Uterus (tissue), 4 donors: Measurements from ENCODE around the gene GNA14. TPM values are rescaled to one million over a fixed set of nuclear protein-coding genes. Genes with fewer than 3 reads are reported as not detected.

Source experiments
- DNase-seq, 2 donors: peaks; one replicate each; pipeline ENCODE4 v3.0.0-alpha.2; 2019 to 2020
- H3K27ac ChIP-seq, 2 donors: fragments of 200-600 bp; sonication (generic); 1 replicate in 1 of 2; 2 replicates in 1 of 2; pipeline ENCODE4 v1.5.1; 2016 to 2018
- H3K27me3 ChIP-seq, 2 donors: fragments of 200-600 bp; sonication (generic); one replicate each; pipeline ENCODE4 v1.5.1; 2018 to 2019; ENCODE audit warnings: control low read depth in 1 of 2
- H3K36me3 ChIP-seq, 2 donors: fragments of 200-600 bp; sonication (generic); one replicate each; pipeline ENCODE4 v1.5.1; 2019; ENCODE audit warnings: control low read depth in 1 of 2
- H3K4me1 ChIP-seq, 2 donors: fragments of 200-600 bp; sonication (generic); one replicate each; pipeline ENCODE4 v1.5.1; 2018 to 2019; ENCODE audit warnings: control low read depth in 1 of 2
- H3K4me3 ChIP-seq, 2 donors: fragments of 200-600 bp; sonication (generic); 1 replicate in 1 of 2; 2 replicates in 1 of 2; pipeline ENCODE4 v1.5.1; 2018 to 2019; ENCODE audit warnings: mild to moderate bottlenecking in 1 of 2
- H3K9me3 ChIP-seq, 2 donors: fragments of 200-600 bp; sonication (generic); one replicate each; pipeline ENCODE4 v1.5.1; 2019; ENCODE audit warnings: control low read depth in 1 of 2
- POLR2A ChIP-seq, 2 donors: fragments of 450-650 bp; IDR thresholded peaks; one replicate each; pipeline ENCODE4 v1.6.1; 2016; ENCODE audit warnings: antibody characterized with exemption in 2 of 2, mild to moderate bottlenecking in 1 of 2, moderate library complexity in 1 of 2
- intact Hi-C: fragments of 100-400 bp; cut with DNase I; formaldehyde crosslinking; loops from one replicate; pipeline ENCODE4 v1.15.1; 2023; ENCODE audit warnings: low total_unique reads
- total RNA-seq, 4 donors: library from RNA; depleted of rRNA in 3 of 4; stranded (reverse); fragments of >200 nt in 3 of 4; gene quantifications; one replicate each; pipeline versions ENCODE4 v1.1.0 to v1.2.4, GENCODE V29; 2014 to 2023
- TF ChIP-seq, protein P1 (sequence below), 4 experiments: fragments of 200-600 bp in 2 of 4; fragments of 450-650 bp in 2 of 4; sonication (generic) in 2 of 4; IDR thresholded peaks; one replicate each; pipeline ENCODE4 v1.5.1; 2016 to 2019; ENCODE audit warnings: antibody characterized with exemption in 4 of 4, mild to moderate bottlenecking in 2 of 4, moderate library complexity in 1 of 4
- donor health status: DM: yes; HTN: yes; CAD: no.

Gene GNA14
- total RNA-seq, 4 donors from 2014 or later, result 11.3 to 23.6 (median 16.2) TPM

DNA sequence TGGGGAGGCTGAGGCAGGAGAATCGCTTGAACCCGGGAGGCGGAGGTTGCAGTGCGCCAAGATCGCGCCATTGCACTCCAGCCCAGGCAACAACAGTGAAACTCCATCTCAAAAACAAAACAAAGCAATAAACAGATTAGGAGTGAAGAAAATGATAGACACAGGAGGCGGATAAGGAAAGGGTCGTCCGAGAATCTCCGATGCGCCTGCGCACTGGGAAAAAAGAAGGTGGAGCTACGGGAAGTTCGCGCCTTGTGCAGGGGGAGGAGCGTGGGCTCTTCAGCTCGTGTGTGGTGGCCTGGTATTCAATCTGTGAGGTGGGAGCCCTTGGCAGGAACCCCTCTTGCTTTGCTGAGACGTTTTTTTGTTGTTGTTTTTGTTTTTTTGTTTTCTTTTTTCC, 47.3 kb downstream of the GNA14 start:
- Histone ChIP-seq H3K36me3 (no peaks in the 10 kb centered on the region), H3K4me3 (no peak overlapping the region), H3K9me3 (no peaks in the 10 kb centered on the region), H3K4me1 (peaks cover 3 to 15% of the 10 kb centered on the region in 2 donors), H3K27ac (no peak overlapping the region), H3K27me3 (no peaks in the 10 kb centered on the region)
- intact Hi-C loops, result no loop called here
- no peak for DNase-seq
- no peak for TF ChIP-seq POLR2A (IDR thresholded peaks at IDR 0.05)
- TF ChIP-seq, protein P1, sequence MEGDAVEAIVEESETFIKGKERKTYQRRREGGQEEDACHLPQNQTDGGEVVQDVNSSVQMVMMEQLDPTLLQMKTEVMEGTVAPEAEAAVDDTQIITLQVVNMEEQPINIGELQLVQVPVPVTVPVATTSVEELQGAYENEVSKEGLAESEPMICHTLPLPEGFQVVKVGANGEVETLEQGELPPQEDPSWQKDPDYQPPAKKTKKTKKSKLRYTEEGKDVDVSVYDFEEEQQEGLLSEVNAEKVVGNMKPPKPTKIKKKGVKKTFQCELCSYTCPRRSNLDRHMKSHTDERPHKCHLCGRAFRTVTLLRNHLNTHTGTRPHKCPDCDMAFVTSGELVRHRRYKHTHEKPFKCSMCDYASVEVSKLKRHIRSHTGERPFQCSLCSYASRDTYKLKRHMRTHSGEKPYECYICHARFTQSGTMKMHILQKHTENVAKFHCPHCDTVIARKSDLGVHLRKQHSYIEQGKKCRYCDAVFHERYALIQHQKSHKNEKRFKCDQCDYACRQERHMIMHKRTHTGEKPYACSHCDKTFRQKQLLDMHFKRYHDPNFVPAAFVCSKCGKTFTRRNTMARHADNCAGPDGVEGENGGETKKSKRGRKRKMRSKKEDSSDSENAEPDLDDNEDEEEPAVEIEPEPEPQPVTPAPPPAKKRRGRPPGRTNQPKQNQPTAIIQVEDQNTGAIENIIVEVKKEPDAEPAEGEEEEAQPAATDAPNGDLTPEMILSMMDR (IDR thresholded peaks at IDR 0.05), result no peak

DNA sequence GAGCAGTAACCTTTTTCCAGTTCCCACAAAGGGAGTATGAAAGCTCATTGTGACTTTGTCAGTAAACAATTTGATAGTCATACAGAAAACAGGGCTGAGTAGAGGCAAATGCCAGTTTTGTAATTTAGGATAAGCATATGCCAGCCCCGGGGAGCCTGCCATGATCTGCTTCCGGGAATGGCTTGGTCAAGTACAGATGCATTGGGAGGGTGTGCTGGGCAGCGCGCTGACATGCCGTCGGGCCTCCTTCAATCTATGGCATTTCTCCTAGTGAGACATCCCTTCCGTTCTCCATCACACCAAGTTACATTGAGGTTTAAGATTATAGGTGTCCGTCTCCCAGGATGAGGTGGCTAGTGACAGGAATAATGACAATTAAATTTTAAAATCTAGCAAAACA, 48.6 kb downstream of the GNA14 start:
- no peak overlapping the region for H3K4me3 ChIP-seq
- peak overlapping the region; percentile 52 to 70 for H3K27ac ChIP-seq
- H3K4me1 ChIP-seq, result peaks cover 3 to 17% of the 10 kb centered on the region in 2 donors
- no peaks in the 10 kb centered on the region for H3K9me3 ChIP-seq
- H3K36me3 ChIP-seq, result no peaks in the 10 kb centered on the region
- H3K27me3 ChIP-seq, result no peaks in the 10 kb centered on the region
- DNase-seq, result no peak
- intact Hi-C loops, result no loop called here
- TF ChIP-seq, protein P1 (IDR thresholded peaks at IDR 0.05), result no peak
- TF ChIP-seq POLR2A (IDR thresholded peaks at IDR 0.05), result no peak

DNA sequence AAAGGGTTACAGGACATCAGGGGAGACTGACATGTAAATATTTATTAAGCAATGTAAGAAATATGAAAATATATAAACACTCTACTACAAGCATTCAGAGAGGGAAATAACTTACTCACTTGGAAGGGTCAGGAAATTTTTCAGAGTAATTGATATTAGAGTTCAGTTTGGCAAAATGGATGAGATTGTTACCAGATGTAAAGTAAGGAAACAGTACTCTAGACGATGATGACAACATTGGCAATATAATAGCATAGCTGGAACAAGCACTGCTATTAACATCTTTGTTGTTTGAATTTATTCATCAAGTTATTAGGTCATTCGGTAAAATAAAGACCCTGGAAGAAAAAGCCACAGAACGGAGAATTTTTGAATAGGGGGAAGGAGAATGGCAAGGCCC, 49.1 kb downstream of the GNA14 start:
- intact Hi-C loops, result no loop called here
- Histone ChIP-seq H3K4me1 (peaks cover 1 to 17% of the 10 kb centered on the region in 2 donors), H3K27me3 (no peaks in the 10 kb centered on the region), H3K4me3 (no peak overlapping the region), H3K9me3 (no peaks in the 10 kb centered on the region), H3K36me3 (no peaks in the 10 kb centered on the region), H3K27ac (peak overlapping the region; percentile 52 to 70)
- DNase-seq, result no peak
- TF ChIP-seq POLR2A (IDR thresholded peaks at IDR 0.05), result no peak
- TF ChIP-seq, protein P1 (IDR thresholded peaks at IDR 0.05), result no peak

DNA sequence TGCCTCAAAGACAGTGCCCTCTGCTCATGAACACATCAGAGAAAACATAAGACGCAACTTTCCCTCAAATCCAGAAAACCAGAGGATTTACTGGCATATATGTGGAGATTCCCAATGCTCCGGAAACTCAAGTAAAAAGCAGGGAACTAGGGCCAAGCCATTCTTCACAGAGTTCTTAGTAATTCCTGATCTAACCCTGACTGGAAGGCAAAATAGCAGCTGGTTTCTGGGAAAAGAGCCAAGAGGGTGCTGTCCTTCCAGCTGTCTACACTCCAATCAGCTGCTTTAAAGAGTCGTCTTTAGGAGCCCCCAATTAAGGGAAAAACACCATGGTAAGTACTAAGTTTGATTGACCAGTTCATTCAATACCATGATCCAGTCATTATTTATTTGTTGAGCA, 49.6 kb downstream of the GNA14 start:
- Histone ChIP-seq H3K4me3 (no peak overlapping the region), H3K9me3 (no peaks in the 10 kb centered on the region), H3K27me3 (no peaks in the 10 kb centered on the region), H3K4me1 (peaks cover 0 to 17% of the 10 kb centered on the region in 2 donors), H3K36me3 (no peaks in the 10 kb centered on the region), H3K27ac (peak overlapping the region; percentile 52 to 70)
- TF ChIP-seq, protein P1 (IDR thresholded peaks at IDR 0.05), result no peak
- no peak for TF ChIP-seq POLR2A (IDR thresholded peaks at IDR 0.05)
- DNase-seq, result peak; percentile 27 to 31
- intact Hi-C loops, result no loop called here

DNA sequence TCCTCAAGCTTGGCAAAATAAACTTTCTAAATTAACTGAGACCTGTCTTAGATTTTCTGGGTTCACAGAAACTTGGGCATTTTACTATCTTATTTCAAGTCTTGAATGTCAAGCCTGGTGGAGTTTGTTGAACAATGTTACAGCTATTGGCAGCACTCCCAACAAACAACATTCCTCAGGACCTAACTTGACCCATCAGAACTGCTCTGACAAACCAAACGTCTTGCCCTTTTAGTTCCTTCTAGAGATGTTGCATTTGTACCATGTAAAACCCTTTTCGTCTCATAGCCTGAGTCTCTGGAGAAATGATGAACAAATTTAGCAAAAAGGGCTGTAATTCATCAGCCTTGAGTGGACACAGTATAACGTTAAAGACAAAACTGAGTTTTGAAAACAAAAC, 51.1 kb downstream of the GNA14 start:
- Histone ChIP-seq H3K9me3 (no peaks in the 10 kb centered on the region), H3K36me3 (no peaks in the 10 kb centered on the region), H3K27ac (peak overlapping the region; percentile 5 to 70), H3K27me3 (no peaks in the 10 kb centered on the region), H3K4me3 (no peak overlapping the region), H3K4me1 (peaks cover 0 to 17% of the 10 kb centered on the region in 2 donors)
- intact Hi-C loops, result no loop called here
- TF ChIP-seq, protein P1 (IDR thresholded peaks at IDR 0.05), result no peak
- no peak for TF ChIP-seq POLR2A (IDR thresholded peaks at IDR 0.05)
- DNase-seq, result no peak
